Measurements from ENCODE around the gene RHBDD2. TPM values are rescaled to one million over a fixed set of nuclear protein-coding genes. Genes with fewer than 3 reads are reported as not detected.

The RHBDD2 gene
- total and polyA plus RNA-seq, 9 of the 15 experiments (the other 6 are each of a cell fraction or from before 2014, with no cell fraction given): 3.3 to 36.7 (median 17.9) TPM

DNA sequence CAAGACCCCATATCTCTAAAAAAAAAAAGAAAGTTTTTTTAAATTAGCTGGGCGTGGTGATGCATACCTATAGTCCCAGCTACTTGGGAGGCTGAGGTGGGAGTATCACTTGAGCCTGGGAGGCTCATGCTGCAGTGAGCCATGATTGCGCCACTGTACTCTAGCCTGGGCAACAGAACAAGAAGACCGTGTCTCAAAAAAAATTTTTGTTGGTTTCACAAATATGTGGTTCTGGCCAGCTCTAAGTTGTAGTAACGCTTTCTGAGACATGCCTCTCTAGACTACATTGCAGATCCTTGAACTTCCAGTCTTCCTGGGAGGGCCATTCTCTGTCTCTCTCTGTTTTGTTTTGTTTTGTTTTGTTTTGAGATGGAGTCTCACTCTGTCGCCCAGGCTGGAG, 24.6 kb upstream of the RHBDD2 start:
- no peaks in the 10 kb centered on the region for H3K4me1 ChIP-seq (replicated peaks in 1 of 2; ENCODE audit: control insufficient read depth in 2 of 2, insufficient read depth in 2 of 2, low read length in 2 of 2)
- TF ChIP-seq CTBP1 (IDR thresholded peaks at IDR 0.05; ENCODE audit: borderline replicate concordance) (no peak), TAL1 (IDR thresholded peaks at IDR 0.05) (no peak), ZNF124 (CRISPR knock-in tag; IDR thresholded peaks at IDR 0.05) (no peak), CEBPB (tag; IDR thresholded peaks at IDR 0.05) (0 out of 2 replicates have a peak, but pooled peaks have one; percentile 39)
- TF ChIP-seq, protein P1, sequence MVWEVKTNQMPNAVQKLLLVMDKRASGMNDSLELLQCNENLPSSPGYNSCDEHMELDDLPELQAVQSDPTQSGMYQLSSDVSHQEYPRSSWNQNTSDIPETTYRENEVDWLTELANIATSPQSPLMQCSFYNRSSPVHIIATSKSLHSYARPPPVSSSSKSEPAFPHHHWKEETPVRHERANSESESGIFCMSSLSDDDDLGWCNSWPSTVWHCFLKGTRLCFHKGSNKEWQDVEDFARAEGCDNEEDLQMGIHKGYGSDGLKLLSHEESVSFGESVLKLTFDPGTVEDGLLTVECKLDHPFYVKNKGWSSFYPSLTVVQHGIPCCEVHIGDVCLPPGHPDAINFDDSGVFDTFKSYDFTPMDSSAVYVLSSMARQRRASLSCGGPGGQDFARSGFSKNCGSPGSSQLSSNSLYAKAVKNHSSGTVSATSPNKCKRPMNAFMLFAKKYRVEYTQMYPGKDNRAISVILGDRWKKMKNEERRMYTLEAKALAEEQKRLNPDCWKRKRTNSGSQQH (CRISPR knock-in tag; IDR thresholded peaks at IDR 0.05): no peak
- ChIA-PET CTCF (ENCODE audit: low intra/inter-chr PET ratio) (no interaction called here), POLR2A (interaction anchor here (0.6 kb wide), 1 partner anchor 15 kb away, joined by 3 read pairs; no protein-coding TSS in a partner anchor)
- H3K4me2 ChIP-seq (ENCODE audit: insufficient read depth, low read length): no peak overlapping the region
- 67% methylated on average over 5 of the region's 5 CpGs for WGBS (ENCODE audit: insufficient coverage, low coverage, missing lambda C conversion rate)
- H2AFZ ChIP-seq (ENCODE audit: low read depth, low read length): no peak overlapping the region
- H3K27ac ChIP-seq (ENCODE audit: extremely low read depth, low read depth, low read length): no peak overlapping the region
- no peaks in the 10 kb centered on the region for H4K20me1 ChIP-seq (replicated peaks; ENCODE audit: control insufficient read depth, insufficient read depth, low read length)
- no peak overlapping the region for H3K4me3 ChIP-seq
- no peaks in the 10 kb centered on the region for H3K9me1 ChIP-seq (ENCODE audit: control insufficient read depth, insufficient read depth, low read length)
- in situ Hi-C loops (cut with MboI) (no loop called here), intact Hi-C loops (cut with micrococcal nuclease) (no loop called here)
- FAIRE-seq (no peak), DNase-seq (ENCODE audit: extremely low read depth in 1 of 4, low spot score in 3 of 4) (no peak), ATAC-seq (no peak)
- no TSS peak for BruUV-seq (replicated peaks)
- no peaks in the 10 kb centered on the region for H3K27me3 ChIP-seq (ENCODE audit: control insufficient read depth in 2 of 2, insufficient read depth in 2 of 2, low read length in 2 of 2)
- H3K36me3 ChIP-seq (ENCODE audit: control insufficient read depth, insufficient read depth, low read length): no peaks in the 10 kb centered on the region
- H3K9ac ChIP-seq (ENCODE audit: insufficient read depth in 1 of 2, low read depth in 2 of 2, low read length in 2 of 2): no peak overlapping the region
- no peaks in the 10 kb centered on the region for H3K79me2 ChIP-seq (ENCODE audit: control insufficient read depth, insufficient read depth, low read length)
- no peaks in the 10 kb centered on the region for H3K9me3 ChIP-seq (replicated peaks; ENCODE audit: control insufficient read depth, insufficient read depth, low read depth, low read length)

Data from K562 (cell line).